Fibroblast of skin of right biceps (primary cell): ENCODE data around the gene SLC9B1.
"Not testable (repeated sequence)": the region's sequence is repeated elsewhere in the genome, so short reads cannot be mapped to it uniquely, and the experiment has no call there.

ENCODE experiments used
- DNase-seq: peaks from one replicate; pipeline ENCODE4 v3.0.0-alpha.2; 2013

SLC9B1 gene

DNA sequence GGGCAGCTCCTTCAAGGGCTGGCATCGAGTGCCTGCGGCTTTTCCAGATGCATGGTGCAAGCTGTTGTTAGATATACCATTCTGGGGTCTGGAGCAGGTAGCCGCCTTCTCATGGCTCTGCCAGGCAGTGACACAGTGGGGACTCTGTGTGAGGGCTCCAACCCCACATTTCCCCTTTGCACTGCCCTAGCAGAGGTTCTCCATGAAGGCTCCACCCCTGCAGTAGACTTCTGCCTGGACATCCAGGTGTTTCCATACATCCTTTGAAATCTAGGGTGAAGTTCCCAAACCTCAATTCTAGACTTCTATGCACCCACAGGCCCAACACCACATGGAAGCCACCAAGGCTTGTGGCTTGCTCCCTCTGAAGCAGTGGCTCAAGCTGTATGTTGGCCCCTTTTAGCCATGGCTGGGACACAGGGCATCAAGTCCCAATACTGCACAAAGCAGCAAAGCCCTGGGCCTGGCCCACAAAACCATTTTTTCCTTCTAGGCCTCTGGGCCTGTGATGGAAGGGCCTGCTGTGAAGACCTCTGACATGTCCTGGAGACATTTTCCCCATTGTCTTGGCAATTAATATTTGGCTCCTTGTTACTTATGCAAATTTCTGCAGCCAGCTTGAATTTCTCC, 141.9 kb downstream of the SLC9B1 start:
- not testable (repeated sequence) for DNase-seq

GRCh38 chr4:102871772-102872171, 147.7 kb downstream of the SLC9B1 start:
- no peak for DNase-seq

DNA sequence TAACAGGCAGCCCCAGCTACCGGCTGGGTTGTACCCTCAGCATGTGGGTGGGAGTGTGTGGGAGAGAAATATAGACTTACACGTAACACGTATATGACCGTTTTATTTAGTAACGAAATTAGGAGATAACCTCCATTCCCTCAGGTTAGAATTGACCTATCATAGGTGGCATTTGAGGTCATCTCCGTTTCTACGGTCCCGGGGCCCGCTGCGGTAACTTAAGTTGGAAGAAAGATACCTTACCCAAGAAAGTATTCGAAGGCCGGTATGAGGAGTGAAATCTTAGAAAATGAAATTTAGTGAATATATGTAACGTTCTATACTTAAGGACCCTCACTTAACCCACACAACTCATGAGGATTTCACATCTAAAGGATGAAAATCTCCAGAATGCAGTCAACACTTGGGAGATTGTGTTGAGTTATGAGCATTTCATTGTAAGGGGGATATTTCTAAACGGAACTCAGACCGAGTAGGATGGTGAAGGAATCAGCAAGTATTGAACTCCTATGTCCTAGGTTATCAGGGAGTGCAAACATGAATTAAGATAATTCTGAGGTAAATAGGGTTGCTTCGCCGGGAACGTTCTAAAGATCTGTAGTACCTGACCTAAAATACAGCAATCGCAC, 149.8 kb downstream of the SLC9B1 start:
- no peak for DNase-seq

DNA sequence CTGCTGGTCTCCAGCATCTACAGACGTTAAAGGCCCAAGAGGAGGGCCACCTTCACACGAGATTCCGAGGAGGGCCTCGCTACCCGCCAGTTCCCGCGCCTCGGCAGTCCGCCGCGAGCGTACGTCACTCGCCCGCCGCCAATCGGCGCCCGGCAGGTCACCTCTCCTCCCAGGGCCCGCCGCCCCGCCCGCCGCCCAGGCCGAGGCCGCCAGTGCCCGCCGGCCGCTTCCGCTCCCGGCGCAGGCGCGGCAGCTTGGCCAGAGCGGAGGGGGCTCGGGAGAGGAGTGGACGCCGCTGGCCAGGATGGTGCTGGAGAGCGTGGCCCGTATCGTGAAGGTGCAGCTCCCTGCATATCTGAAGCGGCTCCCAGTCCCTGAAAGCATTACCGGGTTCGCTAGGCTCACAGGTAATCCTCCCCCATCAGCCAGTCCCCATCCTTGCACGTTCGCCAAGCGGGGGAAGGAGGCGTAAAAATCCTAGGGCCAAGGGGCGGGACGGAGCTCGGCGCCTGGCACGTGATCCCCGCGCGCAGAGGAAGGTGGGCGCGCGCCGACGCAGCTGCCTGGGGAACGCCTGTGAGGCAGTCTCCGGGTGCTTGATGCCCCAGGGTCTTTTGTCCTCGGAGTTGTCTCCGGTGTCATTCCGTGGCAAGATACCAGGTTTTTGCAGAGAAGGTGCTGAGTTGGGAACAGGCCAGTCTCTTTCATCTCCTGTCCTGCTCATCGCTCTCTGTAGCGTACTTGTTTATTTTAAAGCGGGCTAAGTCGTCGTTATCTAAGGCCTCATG, 150.5 kb downstream of the SLC9B1 start, which contains the start of gene CISD2:
CISD2 (plus strand) TSS at position 212 of the 788 bp plus-strand sequence; CDS start at position 305, 93 bp downstream.
- peak; percentile 94 for DNase-seq

DNA sequence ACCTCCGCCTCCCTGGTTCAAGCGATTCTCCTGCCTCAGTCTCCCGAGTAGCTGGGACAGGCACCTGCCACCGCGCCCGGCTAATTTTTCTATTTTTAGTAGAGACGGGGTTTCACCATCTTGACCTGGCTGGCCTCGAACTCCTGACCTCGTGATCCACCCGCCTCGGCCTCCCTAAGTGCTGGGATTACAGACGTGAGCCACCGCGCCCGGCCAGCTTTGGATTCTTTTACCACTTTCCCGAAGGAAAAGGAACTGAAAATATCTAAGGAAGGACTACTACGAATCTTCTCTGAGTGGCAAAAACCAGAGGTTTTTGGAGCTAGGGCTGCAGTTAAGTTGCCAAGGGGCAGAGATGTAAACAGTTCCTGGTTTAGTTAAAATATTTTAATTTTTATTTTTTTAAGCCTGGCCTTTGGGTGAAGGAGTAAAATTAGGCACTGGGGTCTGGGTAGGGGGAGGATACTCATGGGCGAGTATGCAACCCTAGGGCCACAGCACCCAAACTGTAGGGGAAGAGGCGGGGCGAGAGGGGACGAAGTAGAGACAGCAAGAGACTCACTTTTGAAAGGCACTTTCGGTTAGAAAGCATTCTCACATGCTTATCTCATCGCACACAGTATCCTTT, 151.2 kb downstream of the SLC9B1 start:
- no peak for DNase-seq

DNA sequence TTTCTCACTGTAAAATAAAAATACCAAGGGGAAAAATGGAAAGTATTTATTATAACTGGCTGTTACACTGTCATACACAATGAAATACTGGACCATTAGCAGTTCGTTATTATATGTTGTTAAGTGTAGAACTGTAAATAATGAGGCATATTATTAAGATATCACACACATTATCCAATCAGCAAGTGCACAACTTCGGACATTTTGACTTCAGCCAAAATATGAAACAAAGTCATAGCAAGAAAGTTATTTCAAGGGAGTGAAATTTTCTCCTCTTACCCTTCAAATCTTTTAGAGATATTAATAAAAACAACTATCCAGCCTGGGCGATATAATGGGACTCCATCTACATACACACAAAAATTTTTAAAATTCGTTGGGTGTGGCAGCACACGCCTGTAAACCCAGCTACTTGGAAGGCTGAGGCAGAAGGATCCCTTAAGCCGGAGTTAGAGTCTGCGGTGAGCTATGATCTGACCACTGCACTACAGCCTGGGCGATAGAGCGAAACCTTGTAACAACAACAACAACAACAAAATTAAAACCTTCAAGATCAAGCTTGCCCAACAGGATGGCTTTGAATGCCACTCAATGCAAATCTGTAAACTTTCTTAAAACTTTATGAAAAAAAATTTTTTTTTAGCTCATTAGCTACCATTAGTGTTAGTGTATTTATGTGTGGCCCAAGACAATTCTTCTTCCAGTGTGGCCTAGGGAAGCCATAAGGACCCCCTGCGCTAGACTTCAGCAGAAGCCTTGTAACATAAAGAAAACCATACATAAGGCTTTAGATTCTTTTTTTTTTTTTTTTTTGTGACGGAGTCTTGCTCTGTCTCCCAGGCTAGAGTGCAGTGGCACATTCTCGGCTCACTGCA, 152.0 kb downstream of the SLC9B1 start:
- DNase-seq = no peak

- DNase-seq = not testable (repeated sequence)
These were observed 154.2 kb downstream of the SLC9B1 start for GRCh38 chr4:102865327-102865726.

- no peak for DNase-seq
These were observed 156.8 kb downstream of the SLC9B1 start for GRCh38 chr4:102862747-102863146.

DNA sequence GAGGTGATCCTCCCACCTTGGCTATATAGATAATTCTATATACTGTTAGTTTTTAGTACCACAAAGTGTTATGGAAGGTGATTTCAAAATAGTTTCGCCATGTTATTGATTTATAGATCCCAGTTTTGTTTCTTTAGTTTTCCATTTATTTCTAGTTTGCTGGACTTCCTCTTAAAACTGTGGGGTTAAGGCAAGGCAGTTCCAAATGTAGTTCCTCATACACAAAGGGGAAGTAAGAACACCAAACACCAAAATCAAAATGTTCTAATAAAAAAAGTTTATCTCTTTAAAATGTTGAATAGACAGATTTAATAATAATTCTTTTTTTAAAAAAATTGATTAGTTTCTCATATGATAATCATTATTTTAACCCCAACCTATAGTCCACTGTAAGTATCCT, 157.5 kb downstream of the SLC9B1 start:
- no peak for DNase-seq

DNA sequence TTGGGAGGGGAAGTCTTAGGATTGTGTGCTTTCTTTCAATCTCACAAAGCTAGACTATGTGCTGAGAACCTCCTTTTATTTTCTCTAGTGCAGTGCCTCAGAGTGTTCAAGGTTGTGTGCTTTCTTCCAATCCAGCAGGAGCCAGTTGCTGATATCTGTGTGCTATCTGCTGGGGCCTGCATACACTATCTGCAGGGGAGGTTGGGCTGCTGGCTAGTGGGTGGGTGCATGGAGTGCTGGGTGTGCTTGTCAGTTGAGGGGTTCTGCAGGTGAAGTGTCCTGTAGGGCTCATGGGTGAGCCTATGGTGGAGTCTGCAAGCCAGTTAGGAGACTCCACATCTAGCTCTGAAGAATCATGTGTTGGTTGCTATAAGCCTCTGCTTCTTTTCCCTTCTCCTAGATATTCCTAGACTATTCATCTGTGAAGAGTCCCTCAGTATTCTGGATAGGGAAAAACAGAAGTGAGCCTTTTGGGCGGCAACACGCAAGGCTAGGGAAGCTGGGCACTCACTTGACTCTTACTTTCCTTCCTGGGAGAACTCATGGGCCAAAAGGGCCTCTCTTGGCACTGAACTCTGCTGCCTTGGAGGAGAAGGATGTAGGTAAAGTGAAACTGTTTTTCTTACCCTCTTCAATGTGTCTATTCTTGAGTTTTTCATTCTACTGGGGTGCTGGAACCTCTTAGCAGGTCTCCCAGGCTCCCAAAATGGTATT, 158.7 kb downstream of the SLC9B1 start:
- DNase-seq = no peak

DNA sequence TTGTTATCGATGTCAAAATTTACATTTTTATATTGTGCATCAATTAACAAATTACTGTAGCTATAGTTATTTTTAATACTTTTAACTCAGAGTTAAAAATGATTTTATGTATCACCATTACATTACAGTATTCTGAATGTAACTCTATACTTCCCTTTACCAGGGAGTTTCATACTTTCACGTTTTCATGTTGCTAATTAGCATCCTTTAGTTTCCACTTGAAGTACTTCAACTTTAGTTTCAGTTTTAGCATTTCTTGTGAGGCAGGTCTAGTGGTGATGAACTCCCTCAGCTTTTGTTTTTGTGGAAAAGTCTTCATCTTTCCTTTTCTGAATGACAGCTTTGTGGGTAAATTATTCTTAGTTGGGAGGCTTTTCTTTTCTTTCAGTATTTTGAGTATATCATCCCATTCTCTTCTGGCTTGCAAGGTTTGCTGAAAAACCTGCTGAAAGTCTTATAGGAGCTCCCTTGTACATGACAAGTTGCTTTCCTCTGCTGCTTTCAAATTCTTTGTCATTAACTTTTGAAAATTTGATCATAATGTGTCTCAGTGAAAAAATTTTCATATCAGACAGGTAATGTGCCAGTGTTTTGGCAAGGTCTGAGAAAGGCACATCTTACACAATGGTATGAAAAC, 160.6 kb downstream of the SLC9B1 start:
- no peak for DNase-seq
